Right lobe of liver (tissue), 6 donors: Measurements from ENCODE around the gene RPUSD1. TPM values are rescaled to one million over a fixed set of nuclear protein-coding genes. Genes with fewer than 3 reads are reported as not detected.

Experiments
- ATAC-seq, 4 donors: fragments of 200-7000 bp; cut with Tn5 transposase; one replicate each; pipeline ENCODE4 v1.9.1; 2020; ENCODE audit warnings: mild to moderate bottlenecking in 4 of 4, moderate library complexity in 4 of 4
- DNase-seq, 3 donors: peaks; one replicate each; pipeline ENCODE4 v3.0.0-alpha.2; 2020
- H3K27ac ChIP-seq, 3 donors: fragments of 200-600 bp; one replicate each; pipeline ENCODE4 v1.8.0; 2022
- H3K27me3 ChIP-seq, 2 donors: fragments of 200-600 bp; one replicate each; pipeline ENCODE4 v1.8.0; 2022
- H3K36me3 ChIP-seq, 4 donors: fragments of 200-600 bp; sonication (generic) in 1 of 4; one replicate each; pipeline versions ENCODE4 v1.5.1 to v1.8.0; 2017 to 2022; ENCODE audit warnings: control low read depth in 1 of 4
- H3K4me1 ChIP-seq, 4 donors: fragments of 200-600 bp; sonication (generic) in 1 of 4; one replicate each; pipeline versions ENCODE4 v1.5.1 to v1.8.0; 2017 to 2022; ENCODE audit warnings: control low read depth in 1 of 4
- H3K4me3 ChIP-seq, 3 donors: fragments of 200-600 bp; one replicate each; pipeline ENCODE4 v1.8.0; 2022
- H3K9me3 ChIP-seq, 4 donors: fragments of 200-600 bp; sonication (generic) in 1 of 4; one replicate each; pipeline versions ENCODE4 v1.5.1 to v1.8.0; 2017 to 2022; ENCODE audit warnings: control low read depth in 1 of 4
- POLR2A ChIP-seq: fragments of 450-650 bp; IDR thresholded peaks from one replicate; pipeline ENCODE4 v1.6.1; 2017; ENCODE audit warnings: antibody characterized with exemption, mild to moderate bottlenecking
- WGBS: methylation state at CpG from one replicate; pipeline ENCODE4 v1.1.6; 2018; ENCODE audit warnings: low coverage, low lambda C conversion rate; ENCODE audit not compliant: insufficient coverage; ENCODE audit errors: missing lambda C conversion rate; 5-methylcytosine and 5-hydroxymethylcytosine counted together
- intact Hi-C, 2 donors: fragments of 100-400 bp; cut with DNase I; formaldehyde crosslinking; loops; one replicate each; pipeline versions ENCODE4 v1.11.2 to v1.14.1; 2022
- total RNA-seq, 6 experiments: library from RNA; depleted of rRNA in 2 of 6; stranded (reverse); fragments of >200 nt in 2 of 6; fragmentation: NEBNext Ultra II Directional in 3 of 6; extraction: Animal tissue kit (Norgen Biotek cat#: 25700) in 3 of 6; gene quantifications; one replicate each; pipeline versions ENCODE4 v1.1.0 to v1.2.4, GENCODE V29; 2016 to 2023
- TF ChIP-seq, protein P1 (sequence below), 4 donors: fragments of 200-600 bp in 3 of 4; fragments of 450-650 bp in 1 of 4; IDR thresholded peaks; one replicate each; pipeline versions ENCODE4 v1.5.1 to v1.8.0; 2016 to 2022; ENCODE audit warnings: antibody characterized with exemption in 4 of 4, mild to moderate bottlenecking in 2 of 4
- donor health status: DM: no; HTN: yes; CAD: no.
- donor health status: DM: no; HTN: no; CAD: no.
- donor health status: DM: no; HTN: no; CAD: no.
- donor health status: DM: no; HTN: yes; CAD: no.
- donor health status: DM: no; HTN: yes; CAD: no.

RPUSD1 gene
- total RNA-seq, 6 experiments from 2014 or later: 5.1 to 16.2 (median 6.6) TPM

- intact Hi-C loops: no loop called here
- H3K4me1 ChIP-seq: no peaks in the 10 kb centered on the region
Observed at GRCh38 chr16:817001-817906, 29.1 kb upstream of the RPUSD1 start.

DNA sequence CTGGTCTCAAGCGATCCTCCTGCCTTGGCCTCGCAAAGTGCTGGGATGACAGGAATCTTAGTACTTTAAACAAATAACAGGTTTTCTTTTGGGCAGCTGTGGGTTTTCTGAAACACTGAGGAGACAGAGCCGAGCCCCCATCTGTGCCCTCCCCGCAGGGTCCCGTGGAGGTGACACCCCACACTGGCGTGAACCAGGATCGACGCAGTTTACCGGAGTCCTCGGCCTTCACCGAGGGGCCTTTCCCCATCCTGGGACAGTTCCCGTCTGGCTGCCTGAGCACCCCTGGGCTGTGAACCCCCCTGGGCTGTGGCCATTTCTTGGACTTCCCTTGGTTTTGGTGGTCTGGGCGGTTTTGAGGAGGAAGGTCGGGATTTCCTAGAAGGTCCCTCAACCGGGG is 27.7 kb upstream of the RPUSD1 start:
- Histone ChIP-seq H3K27me3 (no peaks in the 10 kb centered on the region), H3K9me3 (no peaks in the 10 kb centered on the region), H3K27ac (no peak overlapping the region), H3K4me3 (no peak overlapping the region), H3K4me1 (no peaks in the 10 kb centered on the region), H3K36me3 (no peaks in the 10 kb centered on the region)
- WGBS: 92% methylated on average over 11 of the region's 15 CpGs
- intact Hi-C loops: no loop called here
- ATAC-seq (no peak), DNase-seq (no peak)
- no peak for TF ChIP-seq POLR2A
- TF ChIP-seq, protein P1, sequence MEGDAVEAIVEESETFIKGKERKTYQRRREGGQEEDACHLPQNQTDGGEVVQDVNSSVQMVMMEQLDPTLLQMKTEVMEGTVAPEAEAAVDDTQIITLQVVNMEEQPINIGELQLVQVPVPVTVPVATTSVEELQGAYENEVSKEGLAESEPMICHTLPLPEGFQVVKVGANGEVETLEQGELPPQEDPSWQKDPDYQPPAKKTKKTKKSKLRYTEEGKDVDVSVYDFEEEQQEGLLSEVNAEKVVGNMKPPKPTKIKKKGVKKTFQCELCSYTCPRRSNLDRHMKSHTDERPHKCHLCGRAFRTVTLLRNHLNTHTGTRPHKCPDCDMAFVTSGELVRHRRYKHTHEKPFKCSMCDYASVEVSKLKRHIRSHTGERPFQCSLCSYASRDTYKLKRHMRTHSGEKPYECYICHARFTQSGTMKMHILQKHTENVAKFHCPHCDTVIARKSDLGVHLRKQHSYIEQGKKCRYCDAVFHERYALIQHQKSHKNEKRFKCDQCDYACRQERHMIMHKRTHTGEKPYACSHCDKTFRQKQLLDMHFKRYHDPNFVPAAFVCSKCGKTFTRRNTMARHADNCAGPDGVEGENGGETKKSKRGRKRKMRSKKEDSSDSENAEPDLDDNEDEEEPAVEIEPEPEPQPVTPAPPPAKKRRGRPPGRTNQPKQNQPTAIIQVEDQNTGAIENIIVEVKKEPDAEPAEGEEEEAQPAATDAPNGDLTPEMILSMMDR (IDR thresholded peaks at IDR 0.05): no peak

More at GRCh38 chr16:817001-817906, 29.1 kb upstream of the RPUSD1 start:
- 30% methylated on average over 2 of the region's 71 CpGs for WGBS
- Histone ChIP-seq H3K4me3 (no peak overlapping the region), H3K27me3 (no peaks in the 10 kb centered on the region), H3K27ac (no peak overlapping the region), H3K36me3 (no peaks in the 10 kb centered on the region), H3K9me3 (no peaks in the 10 kb centered on the region)
- ATAC-seq (no peak), DNase-seq (no peak)
- TF ChIP-seq, protein P1 (IDR thresholded peaks at IDR 0.05): no peak
- TF ChIP-seq POLR2A: no peak

DNA sequence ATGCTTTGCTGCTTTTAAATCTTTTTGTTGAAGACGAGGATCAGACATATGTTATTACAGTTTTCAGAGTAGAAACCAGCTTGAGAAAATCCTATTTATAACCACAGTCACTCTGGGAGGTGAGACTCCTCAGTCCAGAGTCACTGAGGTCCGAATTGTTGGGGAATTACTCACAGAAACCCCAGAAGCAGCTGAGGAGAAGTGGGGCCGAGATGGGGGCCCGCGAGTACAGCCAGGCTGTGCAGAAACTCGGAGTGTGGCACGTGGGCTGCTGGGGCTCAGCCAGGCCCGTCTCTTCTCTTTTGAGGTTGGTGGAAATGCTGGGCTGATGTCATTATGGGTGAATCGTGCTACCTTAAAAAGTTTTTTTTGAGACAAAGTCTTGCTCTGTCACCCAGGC is 26.8 kb upstream of the RPUSD1 start:
- Histone ChIP-seq H3K4me1 (no peaks in the 10 kb centered on the region), H3K4me3 (no peak overlapping the region), H3K36me3 (no peaks in the 10 kb centered on the region), H3K9me3 (no peaks in the 10 kb centered on the region), H3K27ac (no peak overlapping the region), H3K27me3 (no peaks in the 10 kb centered on the region)
- WGBS: 36% methylated on average over 2 of the region's 9 CpGs
- DNase-seq (no peak), ATAC-seq (no peak)
- intact Hi-C loops: loop anchor here in 1 of 2 donors (5.0 kb wide), 1 partner anchor 237 kb away; no protein-coding TSS in a partner anchor
- TF ChIP-seq POLR2A: no peak
- TF ChIP-seq, protein P1 (IDR thresholded peaks at IDR 0.05): no peak

DNA sequence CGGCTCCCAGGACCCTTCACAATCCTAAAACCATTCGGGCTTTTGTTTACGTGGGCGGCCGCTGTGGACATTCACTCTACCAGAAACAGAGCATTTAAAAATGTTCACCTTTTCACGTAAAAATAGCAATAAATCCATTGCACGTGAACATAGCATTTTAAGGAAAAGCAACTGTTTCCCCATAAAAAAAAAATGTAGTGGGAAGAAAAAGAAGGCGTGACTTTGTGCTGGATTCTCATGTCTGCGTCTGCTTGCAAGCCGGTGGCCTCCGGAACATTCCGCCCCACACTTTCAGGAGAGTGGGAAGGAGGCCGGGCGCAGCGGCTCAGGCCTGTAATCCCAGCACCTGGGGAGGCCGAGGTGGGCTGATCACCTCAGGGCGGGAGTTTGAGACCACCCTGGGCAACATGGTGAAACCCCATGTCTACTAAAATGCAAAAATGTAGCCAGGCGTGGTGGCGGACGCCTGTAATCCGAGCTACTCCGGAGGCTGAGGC is 25.8 kb upstream of the RPUSD1 start:
- Histone ChIP-seq H3K9me3 (no peaks in the 10 kb centered on the region), H3K27ac (no peak overlapping the region), H3K4me3 (no peak overlapping the region), H3K27me3 (no peaks in the 10 kb centered on the region), H3K36me3 (no peaks in the 10 kb centered on the region), H3K4me1 (no peaks in the 10 kb centered on the region)
- intact Hi-C loops: loop anchor here in 1 of 2 donors (5.0 kb wide), 1 partner anchor 238 kb away; no protein-coding TSS in a partner anchor
- no peak for ATAC-seq
- TF ChIP-seq, protein P1 (IDR thresholded peaks at IDR 0.05): no peak
- TF ChIP-seq POLR2A: no peak
- 54% methylated on average over 13 of the region's 22 CpGs for WGBS
- DNase-seq: no peak
